Osteocyte (in vitro differentiated cells): Measurements from ENCODE around the gene GID4. TPM values are rescaled to one million over a fixed set of nuclear protein-coding genes. Genes with fewer than 3 reads are reported as not detected.

Experiments
- DNase-seq: peaks from one replicate; pipeline ENCODE4 v3.0.0; 2021; ENCODE audit warnings: mixed read lengths; ENCODE audit not compliant: unreplicated experiment; ENCODE audit errors: extremely low spot score
- H3K27ac Mint-ChIP-seq: one replicate; pipeline ENCODE4 v1.8.0; 2021; ENCODE audit warnings: mild to moderate bottlenecking, mixed read lengths; ENCODE audit not compliant: unreplicated experiment
- H3K27me3 Mint-ChIP-seq: one replicate; pipeline ENCODE4 v1.8.0; 2021; ENCODE audit warnings: mixed read lengths; ENCODE audit not compliant: unreplicated experiment
- H3K36me3 Mint-ChIP-seq: one replicate; pipeline ENCODE4 v1.8.0; 2021; ENCODE audit warnings: mixed read lengths; ENCODE audit not compliant: unreplicated experiment
- H3K4me1 Mint-ChIP-seq: one replicate; pipeline ENCODE4 v1.8.0; 2021; ENCODE audit warnings: mixed read lengths; ENCODE audit not compliant: unreplicated experiment
- H3K4me3 Mint-ChIP-seq: one replicate; pipeline ENCODE4 v1.8.0; 2021; ENCODE audit warnings: mild to moderate bottlenecking, moderate library complexity, mixed read lengths; ENCODE audit not compliant: unreplicated experiment
- H3K9me3 Mint-ChIP-seq: one replicate; pipeline ENCODE4 v1.8.0; 2021; ENCODE audit warnings: mixed read lengths; ENCODE audit not compliant: unreplicated experiment
- total RNA-seq: library from RNA; stranded (reverse); gene quantifications from 2 replicates; pipeline ENCODE4 v1.2.1, GENCODE V29; 2021
- TF ChIP-seq, protein P1 (sequence below): fragments of 200-600 bp; sonication (generic); IDR thresholded peaks from 2 replicates; pipeline ENCODE4 v1.5.0; 2021; ENCODE audit warnings: antibody characterized with exemption, mild to moderate bottlenecking, moderate library complexity

Gene GID4
- total RNA-seq, 1 donor from 2014 or later, result 9.2 TPM

DNA sequence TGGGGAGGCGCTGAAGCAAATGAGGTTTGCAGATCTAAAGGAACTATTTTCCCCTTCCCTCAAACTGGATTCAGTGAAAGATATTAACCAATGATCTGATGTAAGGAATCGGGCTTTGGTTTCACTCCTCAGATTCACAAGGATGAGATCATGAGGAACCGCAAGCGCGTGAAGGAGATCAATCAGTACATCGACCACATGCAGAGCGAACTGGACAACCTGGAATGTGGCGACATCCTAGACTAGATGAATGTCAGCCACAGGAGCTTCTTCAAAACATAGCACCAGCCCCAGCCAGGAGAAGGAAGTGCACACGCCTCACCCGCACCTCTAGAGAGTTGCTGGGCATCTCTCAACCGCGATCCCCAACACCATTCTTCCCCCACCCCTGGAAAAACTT lies 22.8 kb upstream of the GID4 start:
- Mint-ChIP-seq H3K27ac (no peak overlapping the region), H3K9me3 (no peaks in the 10 kb centered on the region), H3K4me3 (no peak overlapping the region), H3K27me3 (no peaks in the 10 kb centered on the region), H3K36me3 (peaks cover 13% of the 10 kb centered on the region), H3K4me1 (no peaks in the 10 kb centered on the region)
- TF ChIP-seq, protein P1, sequence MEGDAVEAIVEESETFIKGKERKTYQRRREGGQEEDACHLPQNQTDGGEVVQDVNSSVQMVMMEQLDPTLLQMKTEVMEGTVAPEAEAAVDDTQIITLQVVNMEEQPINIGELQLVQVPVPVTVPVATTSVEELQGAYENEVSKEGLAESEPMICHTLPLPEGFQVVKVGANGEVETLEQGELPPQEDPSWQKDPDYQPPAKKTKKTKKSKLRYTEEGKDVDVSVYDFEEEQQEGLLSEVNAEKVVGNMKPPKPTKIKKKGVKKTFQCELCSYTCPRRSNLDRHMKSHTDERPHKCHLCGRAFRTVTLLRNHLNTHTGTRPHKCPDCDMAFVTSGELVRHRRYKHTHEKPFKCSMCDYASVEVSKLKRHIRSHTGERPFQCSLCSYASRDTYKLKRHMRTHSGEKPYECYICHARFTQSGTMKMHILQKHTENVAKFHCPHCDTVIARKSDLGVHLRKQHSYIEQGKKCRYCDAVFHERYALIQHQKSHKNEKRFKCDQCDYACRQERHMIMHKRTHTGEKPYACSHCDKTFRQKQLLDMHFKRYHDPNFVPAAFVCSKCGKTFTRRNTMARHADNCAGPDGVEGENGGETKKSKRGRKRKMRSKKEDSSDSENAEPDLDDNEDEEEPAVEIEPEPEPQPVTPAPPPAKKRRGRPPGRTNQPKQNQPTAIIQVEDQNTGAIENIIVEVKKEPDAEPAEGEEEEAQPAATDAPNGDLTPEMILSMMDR, result no peak
- no peak for DNase-seq

- no peak for DNase-seq
- Mint-ChIP-seq H3K27ac (no peak overlapping the region), H3K4me1 (no peaks in the 10 kb centered on the region), H3K4me3 (no peak overlapping the region), H3K27me3 (no peaks in the 10 kb centered on the region), H3K9me3 (no peaks in the 10 kb centered on the region), H3K36me3 (peaks cover 11% of the 10 kb centered on the region)
- TF ChIP-seq, protein P1, result no peak
Observed at GRCh38 chr17:18017958-18018357, 21.2 kb upstream of the GID4 start.

- Mint-ChIP-seq H3K9me3 (no peaks in the 10 kb centered on the region), H3K36me3 (peaks cover 11% of the 10 kb centered on the region), H3K4me3 (no peak overlapping the region), H3K27ac (no peak overlapping the region), H3K27me3 (no peaks in the 10 kb centered on the region), H3K4me1 (no peaks in the 10 kb centered on the region)
- DNase-seq, result no peak
- TF ChIP-seq, protein P1, result no peak
Observed at GRCh38 chr17:18018411-18018921, 20.7 kb upstream of the GID4 start.

DNA sequence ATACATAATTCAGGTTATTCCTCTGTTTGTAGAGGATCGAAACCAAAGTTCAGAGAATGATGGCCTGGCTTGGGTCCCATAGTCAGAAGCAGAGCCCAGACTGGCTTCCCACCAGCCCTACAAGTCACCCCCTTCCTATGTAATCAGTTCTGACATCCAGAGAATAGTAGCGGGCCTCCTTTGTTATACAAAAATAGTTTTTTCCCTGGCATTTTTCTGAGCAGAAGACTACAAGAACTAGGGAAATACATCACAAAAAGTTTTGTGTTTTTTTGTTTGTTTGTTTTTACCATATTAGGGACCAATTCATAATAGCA lies 19.4 kb upstream of the GID4 start:
- peaks cover 11% of the 10 kb centered on the region for H3K36me3 Mint-ChIP-seq
- no peak overlapping the region for H3K27ac Mint-ChIP-seq
- TF ChIP-seq, protein P1, result no peak
- peaks cover 2% of the 10 kb centered on the region for H3K4me1 Mint-ChIP-seq
- H3K4me3 Mint-ChIP-seq, result no peak overlapping the region
- no peaks in the 10 kb centered on the region for H3K9me3 Mint-ChIP-seq
- H3K27me3 Mint-ChIP-seq, result no peaks in the 10 kb centered on the region
- DNase-seq, result no peak

DNA sequence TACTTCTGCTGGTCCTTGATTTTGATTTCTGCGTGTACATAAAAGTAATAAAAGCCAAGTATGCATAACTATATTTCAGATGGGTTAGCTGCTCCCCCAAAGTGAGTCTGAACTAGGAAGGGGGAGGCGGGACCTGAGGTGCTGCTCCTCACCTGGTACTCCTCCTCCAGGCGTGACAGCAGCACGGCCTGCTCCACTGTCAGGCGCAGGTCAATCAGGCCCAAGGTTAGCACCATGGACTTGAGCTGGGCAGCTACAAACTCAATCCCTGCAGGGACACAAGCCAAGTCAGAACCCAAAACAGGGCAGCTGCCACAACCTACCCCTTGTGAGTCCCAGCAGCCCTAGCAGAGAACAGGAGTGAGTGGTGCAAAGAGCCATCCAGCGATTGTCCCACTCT lies 18.2 kb upstream of the GID4 start:
- no peak overlapping the region for H3K4me3 Mint-ChIP-seq
- H3K9me3 Mint-ChIP-seq, result no peaks in the 10 kb centered on the region

More for the DNA sequence above, 18.2 kb upstream of the GID4 start:
- Mint-ChIP-seq H3K4me1 (peaks cover 6% of the 10 kb centered on the region), H3K36me3 (peaks cover 12% of the 10 kb centered on the region), H3K27ac (no peak overlapping the region), H3K27me3 (no peaks in the 10 kb centered on the region)
- DNase-seq, result no peak
- TF ChIP-seq, protein P1, result no peak
